K562 (cell line): ENCODE results near the gene AUNIP. TPM values are rescaled to one million over a fixed set of nuclear protein-coding genes. Genes with fewer than 3 reads are reported as not detected.

Source experiments
- BRF2 ChIP-seq: IDR thresholded peaks from 3 replicates; pipeline ENCODE4 v1.6.1; 2011; ENCODE audit warnings: borderline replicate concordance, mild to moderate bottlenecking; ENCODE audit not compliant: insufficient read length, insufficient read depth
- KDM4B ChIP-seq, 2 experiments: fragments of 450-650 bp in 1 of 2; sonication (generic) in 1 of 2; IDR thresholded peaks; 2 replicates each; pipeline ENCODE4 v1.6.1; 2016 to 2017; ENCODE audit warnings: borderline replicate concordance in 2 of 2, antibody characterized with exemption in 1 of 2, low read depth in 1 of 2, mild to moderate bottlenecking in 1 of 2
- KHSRP ChIP-seq: fragments of 450-650 bp; IDR thresholded peaks from 2 replicates; pipeline ENCODE4 v1.6.1; 2017
- MAFG ChIP-seq: fragments of 450-650 bp; conservative IDR thresholded peaks from 2 replicates; pipeline ENCODE4 v1.6.1; 2016; ENCODE audit warnings: missing genetic modification characterization, missing compliant biosample characterization
- NFRKB ChIP-seq: fragments of 450-650 bp; IDR thresholded peaks from 2 replicates; pipeline ENCODE4 v1.6.1; 2016; ENCODE audit warnings: low read depth
- POU5F1 ChIP-seq: fragments of 150-350 bp; IDR thresholded peaks from 2 replicates; pipeline ENCODE4 v1.6.1; 2014; ENCODE audit warnings: borderline replicate concordance, low read length, low read depth, mild to moderate bottlenecking; ENCODE audit not compliant: partially characterized antibody
- PRDM10 ChIP-seq: fragments of 450-650 bp; IDR thresholded peaks from 2 replicates; pipeline ENCODE4 v1.6.1; 2018; ENCODE audit not compliant: partially characterized antibody
- PYGO2 ChIP-seq: fragments of 450-650 bp; IDR thresholded peaks from 2 replicates; pipeline ENCODE4 v1.6.1; 2016; ENCODE audit warnings: mild to moderate bottlenecking, missing genetic modification characterization, moderate library complexity, missing compliant biosample characterization
- RFX1 ChIP-seq: fragments of 450-650 bp; IDR thresholded peaks from 2 replicates; pipeline ENCODE4 v1.6.1; 2016; ENCODE audit warnings: mild to moderate bottlenecking, moderate library complexity
- STAT5A ChIP-seq: IDR thresholded peaks from 2 replicates; pipeline ENCODE4 v1.6.1; 2012; ENCODE audit warnings: low read length, inconsistent platforms, borderline replicate concordance
- TFAM ChIP-seq: fragments of 250-450 bp; sonication (Bioruptor Pico); conservative IDR thresholded peaks from 2 replicates; pipeline ENCODE4 v1.5.0; 2021; ENCODE audit warnings: mild to moderate bottlenecking, moderate library complexity
- ZBTB11 ChIP-seq, 3 experiments: fragments of 200-800 bp in 1 of 3; fragments of 250-450 bp in 1 of 3; fragments of 450-650 bp in 1 of 3; sonication (Bioruptor Pico) in 1 of 3; sonication (Bioruptor generic) in 1 of 3; formaldehyde crosslinking in 1 of 3; IDR thresholded peaks; 2 replicates each; pipeline versions ENCODE4 v1.6.1 to v1.8.0; 2016 to 2022; ENCODE audit warnings: mild to moderate bottlenecking in 2 of 3, missing genetic modification characterization in 2 of 3, missing compliant biosample characterization in 1 of 3, moderate library complexity in 1 of 3
- ZNF197 ChIP-seq: fragments of 200-800 bp; sonication (Bioruptor generic); IDR thresholded peaks from 2 replicates; pipeline ENCODE4 v1.6.1; 2016; ENCODE audit warnings: low read depth, missing genetic modification characterization, missing compliant biosample characterization
- ZNF766 ChIP-seq: fragments of 200-800 bp; sonication (Bioruptor generic); conservative IDR thresholded peaks from 2 replicates; pipeline ENCODE4 v1.6.1; 2016; ENCODE audit warnings: missing genetic modification characterization, missing compliant biosample characterization
- polyA plus RNA-seq, 8 experiments: library from polyadenylated mRNA; depleted of rRNA in 4 of 8; stranded (reverse) in 5 of 8; unstranded in 3 of 8; fragments of >200 nt; fragmentation: Nextera tagmentation in 2 of 8; fragmentation: Illumina TruSeq in 1 of 8; extraction: Ambion mirVana in 2 of 8; extraction: Trizol in 1 of 8; gene quantifications; 2 replicates each; pipeline versions ENCODE4 v1.2.1 to v1.2.3, GENCODE V29; 2011 to 2014; ENCODE audit warnings: inconsistent platforms in 1 of 8, missing spikeins in 1 of 8
- total RNA-seq, 7 experiments: library from RNA; depleted of rRNA in 6 of 7; stranded (reverse); fragments of >200 nt in 6 of 7; fragmentation: Illumina TruSeq in 2 of 7; extraction: Trizol in 2 of 7; gene quantifications; 2 replicates each; pipeline versions ENCODE4 v1.2.1 to v1.2.3, GENCODE V29; 2011 to 2021; ENCODE audit warnings: low replicate concordance in 1 of 7
- TF ChIP-seq, protein P1 (sequence below), 3 experiments: IDR thresholded peaks in 2 of 3; conservative IDR thresholded peaks in 1 of 3; 2 replicates each; pipeline ENCODE4 v1.5.1; 2011 to 2012; ENCODE audit warnings: low read length in 3 of 3, mild to moderate bottlenecking in 3 of 3, control low read depth in 2 of 3, improper control_type of control experiment in 1 of 3, inconsistent platforms in 1 of 3, low read depth in 1 of 3, mixed read lengths in 1 of 3, moderate library complexity in 1 of 3; ENCODE audit not compliant: insufficient read depth in 2 of 3

AUNIP gene
- total and polyA plus RNA-seq, 9 of the 15 experiments (the other 6 are each of a cell fraction or from before 2014, with no cell fraction given): 12.1 to 53.8 (median 47.1) TPM

GRCh38 chr1:25810341-25811299 lies 48.6 kb downstream of the AUNIP start (continued):
- TF ChIP-seq RFX1: no peak
- no peak for TF ChIP-seq MAFG (tag)
- TF ChIP-seq TFAM (CRISPR knock-in tag): no peak
- no peak for TF ChIP-seq POU5F1
- no peak for TF ChIP-seq ZNF766 (CRISPR knock-in tag)
- TF ChIP-seq KHSRP: no peak
- TF ChIP-seq, protein P1, sequence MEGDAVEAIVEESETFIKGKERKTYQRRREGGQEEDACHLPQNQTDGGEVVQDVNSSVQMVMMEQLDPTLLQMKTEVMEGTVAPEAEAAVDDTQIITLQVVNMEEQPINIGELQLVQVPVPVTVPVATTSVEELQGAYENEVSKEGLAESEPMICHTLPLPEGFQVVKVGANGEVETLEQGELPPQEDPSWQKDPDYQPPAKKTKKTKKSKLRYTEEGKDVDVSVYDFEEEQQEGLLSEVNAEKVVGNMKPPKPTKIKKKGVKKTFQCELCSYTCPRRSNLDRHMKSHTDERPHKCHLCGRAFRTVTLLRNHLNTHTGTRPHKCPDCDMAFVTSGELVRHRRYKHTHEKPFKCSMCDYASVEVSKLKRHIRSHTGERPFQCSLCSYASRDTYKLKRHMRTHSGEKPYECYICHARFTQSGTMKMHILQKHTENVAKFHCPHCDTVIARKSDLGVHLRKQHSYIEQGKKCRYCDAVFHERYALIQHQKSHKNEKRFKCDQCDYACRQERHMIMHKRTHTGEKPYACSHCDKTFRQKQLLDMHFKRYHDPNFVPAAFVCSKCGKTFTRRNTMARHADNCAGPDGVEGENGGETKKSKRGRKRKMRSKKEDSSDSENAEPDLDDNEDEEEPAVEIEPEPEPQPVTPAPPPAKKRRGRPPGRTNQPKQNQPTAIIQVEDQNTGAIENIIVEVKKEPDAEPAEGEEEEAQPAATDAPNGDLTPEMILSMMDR (IDR thresholded peaks at IDR 0.05 in 2 of 3, conservative IDR thresholded peaks at IDR 0.05 in 1 of 3; ENCODE audit: insufficient read depth in 2 of 3, low read depth in 1 of 3, low read length in 3 of 3): peak; percentile 95 to 97 (median 96)
- no peak for TF ChIP-seq ZNF197 (CRISPR knock-in tag)
- TF ChIP-seq STAT5A: no peak
- TF ChIP-seq NFRKB: no peak
- no peak for TF ChIP-seq PYGO2
- no peak for TF ChIP-seq PRDM10
- no peak for TF ChIP-seq ZBTB11 (CRISPR knock-in tag; IDR thresholded peaks at IDR 0.05)
- no peak for TF ChIP-seq BRF2
- TF ChIP-seq KDM4B (IDR thresholded peaks at IDR 0.05; ENCODE audit: borderline replicate concordance in 2 of 2, low read depth in 1 of 2): no peak
